HUES64 (cell line): ENCODE measurements around the gene MYH15.

Experiments used
- H3K27ac ChIP-seq: 2 replicates; pipeline ENCODE4 v1.7.0; 2013; ENCODE audit warnings: low read depth, low read length, inconsistent platforms
- H3K27me3 ChIP-seq: 2 replicates; pipeline ENCODE4 v1.6.1; 2013; ENCODE audit warnings: mild to moderate bottlenecking, low read length; ENCODE audit not compliant: insufficient read depth
- H3K36me3 ChIP-seq: 2 replicates; pipeline ENCODE4 v1.6.1; 2013; ENCODE audit warnings: mild to moderate bottlenecking, low read length; ENCODE audit not compliant: insufficient read depth
- H3K4me1 ChIP-seq: 2 replicates; pipeline ENCODE4 v1.6.1; 2013; ENCODE audit warnings: mild to moderate bottlenecking, low read length, moderate library complexity; ENCODE audit not compliant: insufficient read depth
- H3K4me3 ChIP-seq: 2 replicates; pipeline ENCODE4 v1.5.1; 2013; ENCODE audit warnings: mild to moderate bottlenecking, low read length, moderate library complexity
- H3K9ac ChIP-seq: 2 replicates; pipeline ENCODE4 v1.6.1; 2013; ENCODE audit warnings: mild to moderate bottlenecking, low read depth, low read length
- H3K9me3 ChIP-seq: 2 replicates; pipeline ENCODE4 v1.6.1; 2013; ENCODE audit warnings: low read depth, low read length; ENCODE audit not compliant: insufficient read depth
- WGBS: fragments of 150-250, 120-280 bp; methylation state at CpG from one replicate; pipeline ENCODE4 v1.1.7; 2013; ENCODE audit warnings: missing lambda C conversion rate; 5-methylcytosine and 5-hydroxymethylcytosine counted together

MYH15 gene

GRCh38 chr3:108404368-108404767, 106.0 kb downstream of the MYH15 start:
- Histone ChIP-seq H3K4me3 (no peak overlapping the region), H3K36me3 (no peaks in the 10 kb centered on the region), H3K27me3 (no peaks in the 10 kb centered on the region), H3K27ac (no peak overlapping the region), H3K4me1 (peaks cover 10% of the 10 kb centered on the region), H3K9ac (no peak overlapping the region), H3K9me3 (no peaks in the 10 kb centered on the region)
- WGBS, result 100% methylated on average over 1 of the region's 2 CpGs

DNA sequence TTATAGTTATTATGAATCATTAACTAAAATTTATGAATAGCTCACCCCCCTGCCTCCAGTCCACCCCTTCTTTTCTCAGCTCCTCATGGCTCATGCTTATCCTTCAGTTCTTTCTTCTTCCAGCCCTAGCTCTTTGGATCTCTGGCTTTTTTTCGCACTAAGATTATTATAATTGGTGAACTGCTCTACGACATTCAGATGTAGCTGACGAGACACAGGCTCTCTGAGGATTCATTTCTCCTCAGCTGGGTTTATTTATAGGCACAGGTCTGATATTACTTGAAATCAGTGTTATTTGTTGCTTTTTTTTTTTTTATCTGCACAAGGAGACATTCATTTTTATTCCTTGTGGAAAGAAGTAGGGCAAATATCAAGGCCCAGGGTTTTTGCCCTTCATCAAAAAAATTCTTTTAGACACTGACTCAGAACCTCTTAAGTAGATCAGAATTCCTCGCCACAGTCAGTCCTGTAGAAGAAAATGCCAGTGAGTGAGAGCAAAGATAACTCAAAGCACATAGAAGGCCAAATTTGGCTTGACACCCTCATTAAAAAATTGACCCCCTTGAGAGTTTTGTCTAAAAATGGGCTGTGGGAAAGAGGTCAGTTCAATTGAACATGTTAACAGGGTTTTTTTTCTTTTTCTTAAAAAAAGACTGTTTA, 106.6 kb downstream of the MYH15 start:
- no peaks in the 10 kb centered on the region for H3K36me3 ChIP-seq
- H3K27me3 ChIP-seq, result no peaks in the 10 kb centered on the region
- H3K4me1 ChIP-seq, result peaks cover 10% of the 10 kb centered on the region
- WGBS, result 85% methylated on average over 4 of the region's 4 CpGs
- H3K9ac ChIP-seq, result no peak overlapping the region
- H3K4me3 ChIP-seq, result no peak overlapping the region
- no peaks in the 10 kb centered on the region for H3K9me3 ChIP-seq
- no peak overlapping the region for H3K27ac ChIP-seq

- WGBS, result 100% methylated on average over 1 of the region's 1 CpG
- H3K9me3 ChIP-seq, result no peaks in the 10 kb centered on the region
- no peak overlapping the region for H3K9ac ChIP-seq
- H3K4me3 ChIP-seq, result no peak overlapping the region
- no peak overlapping the region for H3K27ac ChIP-seq
- H3K4me1 ChIP-seq, result peaks cover 10% of the 10 kb centered on the region
- H3K36me3 ChIP-seq, result no peaks in the 10 kb centered on the region
- H3K27me3 ChIP-seq, result no peaks in the 10 kb centered on the region
Measured at GRCh38 chr3:108403198-108403597, 107.2 kb downstream of the MYH15 start.

GRCh38 chr3:108401836-108402235, 108.6 kb downstream of the MYH15 start:
- 100% methylated on average over 1 of the region's 2 CpGs for WGBS
- Histone ChIP-seq H3K4me1 (peaks cover 1% of the 10 kb centered on the region), H3K9me3 (no peaks in the 10 kb centered on the region), H3K4me3 (no peak overlapping the region), H3K27me3 (no peaks in the 10 kb centered on the region), H3K9ac (no peak overlapping the region), H3K36me3 (no peaks in the 10 kb centered on the region), H3K27ac (no peak overlapping the region)

GRCh38 chr3:108398510-108398909, 111.9 kb downstream of the MYH15 start:
- Histone ChIP-seq H3K27ac (no peak overlapping the region), H3K27me3 (no peaks in the 10 kb centered on the region), H3K36me3 (no peaks in the 10 kb centered on the region), H3K4me1 (no peaks in the 10 kb centered on the region), H3K9me3 (no peaks in the 10 kb centered on the region), H3K4me3 (no peak overlapping the region), H3K9ac (no peak overlapping the region)
- 96% methylated on average over 6 of the region's 6 CpGs for WGBS

DNA sequence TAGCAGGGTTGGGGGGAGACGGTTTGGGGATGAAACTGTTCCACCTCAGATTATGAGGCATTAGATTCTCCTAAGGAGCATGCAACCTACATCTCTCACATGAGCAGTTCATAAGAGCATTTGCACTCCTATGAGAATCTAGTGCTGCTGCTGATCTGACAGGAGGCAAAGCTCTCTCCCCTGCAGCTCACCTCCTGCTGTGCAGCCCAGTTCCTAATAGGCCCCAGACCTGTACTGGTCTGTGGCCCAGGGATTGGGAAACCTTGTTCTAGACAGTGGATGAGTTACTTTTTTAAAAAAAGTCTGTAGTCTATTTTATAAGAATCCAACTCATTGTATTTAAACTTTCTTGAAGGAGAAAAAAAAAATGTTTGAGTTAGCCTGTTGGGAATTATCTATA, 114.1 kb downstream of the MYH15 start:
- H3K4me3 ChIP-seq, result no peak overlapping the region
- H3K27ac ChIP-seq, result no peak overlapping the region
- H3K4me1 ChIP-seq, result 0 out of 2 replicates have a peak, but pooled peaks cover 5% of the 10 kb centered on the region
- WGBS, result 78% methylated on average over 1 of the region's 1 CpG
- H3K36me3 ChIP-seq, result no peaks in the 10 kb centered on the region
- no peaks in the 10 kb centered on the region for H3K9me3 ChIP-seq
- no peak overlapping the region for H3K9ac ChIP-seq
- no peaks in the 10 kb centered on the region for H3K27me3 ChIP-seq

- WGBS, result 95% methylated on average over 2 of the region's 3 CpGs
- Histone ChIP-seq H3K9ac (no peak overlapping the region), H3K27me3 (no peaks in the 10 kb centered on the region), H3K9me3 (no peaks in the 10 kb centered on the region), H3K4me1 (peaks cover 7% of the 10 kb centered on the region; the same call in 1 of the 2 replicates), H3K36me3 (no peaks in the 10 kb centered on the region), H3K4me3 (no peak overlapping the region), H3K27ac (no peak overlapping the region)
Measured at GRCh38 chr3:108394563-108394962, 115.8 kb downstream of the MYH15 start.

- Histone ChIP-seq H3K9ac (no peak overlapping the region), H3K27ac (no peak overlapping the region), H3K36me3 (no peaks in the 10 kb centered on the region), H3K4me1 (peaks cover 10% of the 10 kb centered on the region; the same call in 1 of the 2 replicates), H3K9me3 (no peaks in the 10 kb centered on the region), H3K4me3 (no peak overlapping the region), H3K27me3 (no peaks in the 10 kb centered on the region)
- 95% methylated on average over 2 of the region's 2 CpGs for WGBS
Measured at GRCh38 chr3:108394016-108394415, 116.4 kb downstream of the MYH15 start.

GRCh38 chr3:108393128-108393900, 117.1 kb downstream of the MYH15 start:
- no peaks in the 10 kb centered on the region for H3K9me3 ChIP-seq
- H3K4me3 ChIP-seq, result no peak overlapping the region
- H3K27ac ChIP-seq, result no peak overlapping the region
- no peaks in the 10 kb centered on the region for H3K27me3 ChIP-seq
- H3K4me1 ChIP-seq, result peaks cover 14% of the 10 kb centered on the region
- WGBS, result 90% methylated on average over 2 of the region's 3 CpGs
- no peaks in the 10 kb centered on the region for H3K36me3 ChIP-seq
- H3K9ac ChIP-seq, result no peak overlapping the region

DNA sequence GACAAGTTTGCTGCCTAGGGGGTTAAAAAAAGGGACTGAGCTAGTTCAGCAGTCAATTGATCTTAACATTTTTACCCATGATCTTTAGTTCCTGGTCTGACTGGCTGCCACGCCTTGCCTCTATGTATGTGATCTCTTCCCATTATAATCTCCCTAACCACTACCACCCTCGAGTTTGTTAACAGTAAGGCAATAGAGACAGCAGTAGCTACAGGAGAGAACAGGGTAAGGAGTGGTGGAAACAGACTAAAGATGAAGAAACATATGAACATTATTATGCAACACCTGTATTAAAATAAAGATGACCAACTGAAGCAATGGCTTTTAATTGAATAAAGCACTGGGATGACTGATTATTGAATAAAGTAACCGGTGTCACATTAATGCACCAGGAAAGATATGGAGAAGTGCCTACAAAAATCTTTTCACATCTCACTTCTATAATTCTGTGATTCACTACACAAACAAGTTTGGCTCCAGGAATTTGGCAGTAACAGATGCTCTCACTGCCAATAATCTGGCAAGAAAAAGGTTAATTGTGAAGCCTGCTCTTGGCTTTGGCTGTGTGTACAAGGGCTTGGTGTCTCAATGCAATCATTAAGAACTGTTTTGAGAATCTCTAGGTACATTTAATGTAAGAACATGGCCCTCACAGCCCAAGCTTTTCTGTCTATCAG, 118.3 kb downstream of the MYH15 start:
- 98% methylated on average over 3 of the region's 3 CpGs for WGBS
- Histone ChIP-seq H3K4me3 (no peak overlapping the region), H3K27ac (no peak overlapping the region), H3K9me3 (no peaks in the 10 kb centered on the region), H3K9ac (no peak overlapping the region), H3K36me3 (no peaks in the 10 kb centered on the region), H3K27me3 (no peaks in the 10 kb centered on the region), H3K4me1 (peaks cover 16% of the 10 kb centered on the region)

DNA sequence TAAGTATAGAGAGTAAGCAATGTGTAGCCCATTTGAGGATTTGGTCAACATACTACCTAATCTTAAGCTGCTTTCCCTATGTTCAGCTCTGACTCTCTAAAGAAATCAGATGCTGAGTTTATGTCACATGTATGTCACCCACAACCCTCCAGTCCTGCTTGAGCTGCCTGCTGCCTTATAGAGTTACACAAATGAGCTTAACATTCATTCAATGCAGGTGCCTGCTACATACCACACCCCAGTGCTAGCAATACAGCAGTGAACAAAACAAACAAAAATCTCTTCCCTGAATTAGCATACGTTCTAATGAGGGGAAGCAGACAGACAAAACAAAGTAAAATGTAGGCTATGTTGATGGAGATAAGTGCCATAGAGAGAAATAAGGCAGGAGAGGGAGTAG, 121.0 kb downstream of the MYH15 start:
- WGBS, result 73% methylated on average over 1 of the region's 1 CpG
- Histone ChIP-seq H3K27ac (no peak overlapping the region), H3K9me3 (no peaks in the 10 kb centered on the region), H3K36me3 (no peaks in the 10 kb centered on the region), H3K4me3 (no peak overlapping the region), H3K4me1 (peaks cover 16% of the 10 kb centered on the region), H3K27me3 (no peaks in the 10 kb centered on the region), H3K9ac (no peak overlapping the region)
